ENCODE measurements around the gene PLD4.

- no peak for TF ChIP-seq EZH2phosphoT487 (IDR thresholded peaks at IDR 0.05; ENCODE audit: unreplicated experiment)
- TF ChIP-seq CTCF (conservative IDR thresholded peaks at IDR 0.05; ENCODE audit: low read depth in 2 of 2), result no peak
- no peak for TF ChIP-seq NANOG (IDR thresholded peaks at IDR 0.05; ENCODE audit: borderline replicate concordance)
- no peak for TF ChIP-seq POLR2AphosphoS5 (IDR thresholded peaks at IDR 0.05; ENCODE audit: low read depth)
- TF ChIP-seq EZH2 (IDR thresholded peaks at IDR 0.05; ENCODE audit: low read depth, unreplicated experiment), result no peak
- no peak for TF ChIP-seq JUNB (IDR thresholded peaks at IDR 0.05; ENCODE audit: unreplicated experiment)
- TF ChIP-seq ZNF114 (CRISPR knock-in tag; IDR thresholded peaks at IDR 0.05), result no peak
- TF ChIP-seq, protein P1, sequence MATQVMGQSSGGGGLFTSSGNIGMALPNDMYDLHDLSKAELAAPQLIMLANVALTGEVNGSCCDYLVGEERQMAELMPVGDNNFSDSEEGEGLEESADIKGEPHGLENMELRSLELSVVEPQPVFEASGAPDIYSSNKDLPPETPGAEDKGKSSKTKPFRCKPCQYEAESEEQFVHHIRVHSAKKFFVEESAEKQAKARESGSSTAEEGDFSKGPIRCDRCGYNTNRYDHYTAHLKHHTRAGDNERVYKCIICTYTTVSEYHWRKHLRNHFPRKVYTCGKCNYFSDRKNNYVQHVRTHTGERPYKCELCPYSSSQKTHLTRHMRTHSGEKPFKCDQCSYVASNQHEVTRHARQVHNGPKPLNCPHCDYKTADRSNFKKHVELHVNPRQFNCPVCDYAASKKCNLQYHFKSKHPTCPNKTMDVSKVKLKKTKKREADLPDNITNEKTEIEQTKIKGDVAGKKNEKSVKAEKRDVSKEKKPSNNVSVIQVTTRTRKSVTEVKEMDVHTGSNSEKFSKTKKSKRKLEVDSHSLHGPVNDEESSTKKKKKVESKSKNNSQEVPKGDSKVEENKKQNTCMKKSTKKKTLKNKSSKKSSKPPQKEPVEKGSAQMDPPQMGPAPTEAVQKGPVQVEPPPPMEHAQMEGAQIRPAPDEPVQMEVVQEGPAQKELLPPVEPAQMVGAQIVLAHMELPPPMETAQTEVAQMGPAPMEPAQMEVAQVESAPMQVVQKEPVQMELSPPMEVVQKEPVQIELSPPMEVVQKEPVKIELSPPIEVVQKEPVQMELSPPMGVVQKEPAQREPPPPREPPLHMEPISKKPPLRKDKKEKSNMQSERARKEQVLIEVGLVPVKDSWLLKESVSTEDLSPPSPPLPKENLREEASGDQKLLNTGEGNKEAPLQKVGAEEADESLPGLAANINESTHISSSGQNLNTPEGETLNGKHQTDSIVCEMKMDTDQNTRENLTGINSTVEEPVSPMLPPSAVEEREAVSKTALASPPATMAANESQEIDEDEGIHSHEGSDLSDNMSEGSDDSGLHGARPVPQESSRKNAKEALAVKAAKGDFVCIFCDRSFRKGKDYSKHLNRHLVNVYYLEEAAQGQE (IDR thresholded peaks at IDR 0.05; ENCODE audit: unreplicated experiment), result no peak
- TF ChIP-seq, protein P2, sequence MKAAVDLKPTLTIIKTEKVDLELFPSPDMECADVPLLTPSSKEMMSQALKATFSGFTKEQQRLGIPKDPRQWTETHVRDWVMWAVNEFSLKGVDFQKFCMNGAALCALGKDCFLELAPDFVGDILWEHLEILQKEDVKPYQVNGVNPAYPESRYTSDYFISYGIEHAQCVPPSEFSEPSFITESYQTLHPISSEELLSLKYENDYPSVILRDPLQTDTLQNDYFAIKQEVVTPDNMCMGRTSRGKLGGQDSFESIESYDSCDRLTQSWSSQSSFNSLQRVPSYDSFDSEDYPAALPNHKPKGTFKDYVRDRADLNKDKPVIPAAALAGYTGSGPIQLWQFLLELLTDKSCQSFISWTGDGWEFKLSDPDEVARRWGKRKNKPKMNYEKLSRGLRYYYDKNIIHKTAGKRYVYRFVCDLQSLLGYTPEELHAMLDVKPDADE (IDR thresholded peaks at IDR 0.05), result no peak
- no peak for TF ChIP-seq ZNF331 (CRISPR knock-in tag; IDR thresholded peaks at IDR 0.05; ENCODE audit: low read depth)
- TF ChIP-seq CREB1 (CRISPR knock-in tag; IDR thresholded peaks at IDR 0.05; ENCODE audit: low read depth), result no peak
Measured at GRCh38 chr14:104912053-104912452, 12.6 kb upstream of the PLD4 start.
